Measurements from ENCODE around the gene CSTF1.
"Not testable (repeated sequence)": the region's sequence is repeated elsewhere in the genome, so short reads cannot be mapped to it uniquely, and the experiment has no call there.

The CSTF1 gene

GRCh38 chr20:56411287-56411686 lies 18.8 kb downstream of the CSTF1 start:
- not testable (repeated sequence) for DNase-seq

GRCh38 chr20:56411759-56412472 lies 19.5 kb downstream of the CSTF1 start, which contains the start of gene CASS4:
Gene CASS4 (plus strand): TSS chr20:56412260. CDS start chr20:56412459, 199 bp downstream.
- DNase-seq = no peak

- no peak for DNase-seq
Measured at GRCh38 chr20:56412473-56412790, 20.0 kb downstream of the CSTF1 start.

- no peak for DNase-seq
Measured at GRCh38 chr20:56412949-56413348, 20.5 kb downstream of the CSTF1 start.

- no peak for DNase-seq
Measured at GRCh38 chr20:56414842-56415765, 22.7 kb downstream of the CSTF1 start.

GRCh38 chr20:56417402-56417801 lies 25.0 kb downstream of the CSTF1 start:
- DNase-seq = no peak

GRCh38 chr20:56417911-56418310 lies 25.5 kb downstream of the CSTF1 start:
- DNase-seq = no peak

GRCh38 chr20:56418385-56418861 lies 26.0 kb downstream of the CSTF1 start:
- no peak for DNase-seq

- no peak for DNase-seq
Measured at GRCh38 chr20:56420028-56420427, 27.6 kb downstream of the CSTF1 start.

GRCh38 chr20:56420940-56421688 lies 28.7 kb downstream of the CSTF1 start:
- no peak for DNase-seq

GRCh38 chr20:56422076-56422823 lies 29.8 kb downstream of the CSTF1 start:
- no peak for DNase-seq

GRCh38 chr20:56422824-56423189 lies 30.4 kb downstream of the CSTF1 start:
- DNase-seq = no peak

GRCh38 chr20:56423211-56423610 lies 30.8 kb downstream of the CSTF1 start:
- no peak for DNase-seq

- no peak for DNase-seq
Measured at GRCh38 chr20:56423886-56424285, 31.4 kb downstream of the CSTF1 start.

- DNase-seq = no peak
Measured at GRCh38 chr20:56424931-56425330, 32.5 kb downstream of the CSTF1 start.

GRCh38 chr20:56426026-56426425 lies 33.6 kb downstream of the CSTF1 start:
- no peak for DNase-seq

- no peak for DNase-seq
Measured at GRCh38 chr20:56426926-56427325, 34.5 kb downstream of the CSTF1 start.

- DNase-seq = no peak
Measured at GRCh38 chr20:56427797-56428196, 35.4 kb downstream of the CSTF1 start.

- no peak for DNase-seq
Measured at GRCh38 chr20:56428410-56428809, 36.0 kb downstream of the CSTF1 start.

- DNase-seq = no peak
Measured at GRCh38 chr20:56428881-56429280, 36.4 kb downstream of the CSTF1 start.

GRCh38 chr20:56429502-56429901 lies 37.1 kb downstream of the CSTF1 start:
- DNase-seq = no peak

- no peak for DNase-seq
Measured at GRCh38 chr20:56429941-56430340, 37.5 kb downstream of the CSTF1 start.

- no peak for DNase-seq
Measured at GRCh38 chr20:56430461-56430860, 38.0 kb downstream of the CSTF1 start.

All from NCI-H1694 (cell line).